HG02884 (cell line): ENCODE measurements around the gene ZNF618.

Experiments used
- ATAC-seq: cut with Tn5 transposase; IDR thresholded peaks from one replicate; pipeline ENCODE4 v1.9.1; 2021; ENCODE audit warnings: mild to moderate bottlenecking, moderate library complexity; ENCODE audit not compliant: unreplicated experiment

ZNF618 gene

GRCh38 chr9:113910036-113910639 is 34.0 kb downstream of the ZNF618 start:
- ATAC-seq, result no peak

DNA sequence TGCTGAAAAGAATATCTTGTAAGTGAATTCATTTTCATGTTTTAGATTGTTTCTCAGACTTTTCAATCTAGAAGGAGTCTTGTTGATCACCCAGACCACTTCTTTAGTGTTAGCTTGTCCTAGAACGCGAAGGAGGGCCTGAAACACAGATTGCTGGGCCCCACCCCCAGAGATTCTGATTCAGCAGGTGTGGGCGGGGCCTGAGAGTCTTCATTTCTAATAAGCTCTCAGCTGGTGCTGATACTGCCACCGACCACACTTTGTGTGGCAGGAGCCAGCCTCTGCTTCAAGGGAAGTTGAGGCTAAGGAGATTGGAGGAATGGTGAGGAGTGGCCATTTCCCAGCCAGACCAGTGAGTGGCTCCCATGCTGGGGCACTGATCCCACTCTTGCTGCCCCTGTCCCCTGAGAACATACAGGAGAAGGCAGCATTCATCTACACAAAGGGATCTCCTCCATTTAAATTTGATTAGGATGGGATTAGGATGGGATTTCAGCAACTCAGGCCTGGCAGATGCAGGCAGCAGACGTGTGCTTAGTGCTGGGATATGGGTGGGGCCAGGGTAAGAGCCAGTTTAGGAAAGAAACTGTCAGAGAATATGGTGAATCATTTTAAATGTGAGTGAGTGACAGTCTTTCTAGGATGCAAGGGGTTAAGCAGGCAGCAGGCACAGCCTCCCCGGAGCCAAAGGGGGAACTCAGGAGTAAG is 35.9 kb downstream of the ZNF618 start:
- no peak for ATAC-seq

DNA sequence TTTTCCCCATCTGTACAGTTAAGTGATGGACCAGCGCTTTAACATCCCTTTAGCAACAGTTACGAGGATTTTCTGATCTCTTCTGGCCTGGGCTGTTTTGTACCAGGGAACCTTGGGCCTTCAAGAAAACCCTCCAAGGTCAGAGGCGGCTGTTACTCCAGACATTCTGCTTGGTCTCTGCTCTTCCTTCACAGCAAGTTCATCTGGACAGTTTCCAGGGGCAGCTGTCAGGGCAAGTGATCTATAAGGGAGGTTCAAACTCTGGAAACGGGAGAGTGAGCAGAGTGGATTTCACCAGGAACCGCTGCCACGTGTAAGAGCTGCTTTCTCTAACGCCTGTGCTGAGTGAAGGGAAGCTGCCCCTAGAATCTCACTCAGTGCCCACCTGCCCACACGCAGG is 36.7 kb downstream of the ZNF618 start:
- ATAC-seq, result no peak

DNA sequence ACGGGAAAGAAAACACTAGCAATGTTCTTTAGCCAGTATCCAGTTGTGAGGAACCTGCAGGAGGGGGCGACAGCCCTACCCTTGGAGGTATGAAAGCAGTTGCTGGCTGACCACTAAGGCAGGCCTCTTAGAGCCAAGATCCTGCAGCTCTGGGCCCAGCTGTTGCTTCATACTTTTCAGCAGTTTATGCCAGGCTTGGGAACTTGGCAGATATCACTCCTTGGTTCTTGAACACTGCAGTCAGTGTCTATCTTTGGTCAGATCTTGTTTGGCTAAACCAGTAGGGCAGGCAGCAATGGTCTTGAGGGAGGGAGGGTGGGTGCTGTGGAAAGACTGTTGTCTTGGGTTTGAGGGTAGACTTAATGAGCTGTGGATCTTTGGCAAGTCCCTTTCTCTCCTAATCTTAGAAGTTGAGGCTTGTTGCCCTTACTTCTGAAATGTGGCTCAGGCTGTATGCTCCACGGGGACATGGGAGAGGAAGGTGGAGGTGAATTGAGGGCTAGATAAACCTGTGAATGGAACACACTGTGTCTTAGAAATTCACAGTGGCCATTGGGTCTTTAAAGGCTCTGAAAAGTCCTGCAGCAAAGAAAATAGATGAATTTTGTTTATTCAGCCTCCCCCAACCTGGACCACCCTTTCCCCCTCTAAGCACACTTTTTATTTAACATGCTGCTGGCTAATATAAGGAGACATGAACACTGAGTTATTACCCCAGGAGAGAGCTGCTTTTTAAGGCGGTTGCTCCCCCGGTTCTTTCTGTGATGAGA is 37.5 kb downstream of the ZNF618 start:
- no peak for ATAC-seq

DNA sequence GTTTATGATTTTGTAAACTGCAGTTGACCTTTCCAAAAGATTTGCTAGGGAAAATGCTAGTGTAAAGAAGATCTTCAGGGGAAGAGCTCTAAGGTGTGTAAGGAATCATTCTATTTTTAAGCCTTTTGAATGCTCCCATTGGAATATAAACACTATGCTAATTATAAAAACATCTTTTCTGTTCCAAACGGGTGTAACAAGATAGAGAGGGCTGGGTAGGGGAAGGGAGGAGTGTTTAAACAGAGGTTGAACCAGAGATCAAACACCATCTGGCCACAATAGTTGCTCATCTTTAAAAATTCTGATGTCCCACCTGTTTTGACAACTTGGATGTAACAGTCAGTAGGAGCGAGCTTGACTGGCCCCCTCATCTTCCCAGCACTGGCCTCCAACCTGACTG is 38.4 kb downstream of the ZNF618 start:
- ATAC-seq, result no peak

- ATAC-seq, result no peak
These were observed 39.8 kb downstream of the ZNF618 start for GRCh38 chr9:113915817-113916434.

- no peak for ATAC-seq
These were observed 40.8 kb downstream of the ZNF618 start for GRCh38 chr9:113916931-113917330.

- ATAC-seq, result no peak
These were observed 42.7 kb downstream of the ZNF618 start for GRCh38 chr9:113918697-113919350.

- no peak for ATAC-seq
These were observed 43.3 kb downstream of the ZNF618 start for GRCh38 chr9:113919382-113919781.

DNA sequence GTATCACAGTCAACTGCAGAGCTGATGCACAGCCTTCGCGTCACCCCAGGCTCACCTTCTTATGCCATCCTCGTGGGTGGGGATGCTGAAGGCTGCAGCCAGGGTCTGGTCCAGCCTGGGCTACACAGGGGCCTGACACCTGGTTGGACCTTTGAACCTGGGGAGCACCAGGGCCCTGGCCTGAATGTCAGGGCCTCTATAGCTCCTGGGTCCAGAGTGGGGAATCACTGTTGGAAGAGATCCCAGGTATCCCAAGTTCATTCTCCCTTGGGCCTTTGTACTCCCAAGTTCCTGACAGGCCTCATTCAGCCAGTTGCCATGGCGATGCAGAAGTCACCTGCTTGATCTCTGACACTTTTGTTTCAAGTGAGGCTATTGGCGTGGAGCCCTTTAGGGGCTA is 43.8 kb downstream of the ZNF618 start:
- ATAC-seq, result no peak

GRCh38 chr9:113920872-113921271 is 44.8 kb downstream of the ZNF618 start:
- no peak for ATAC-seq

- no peak for ATAC-seq
These were observed 45.4 kb downstream of the ZNF618 start for GRCh38 chr9:113921396-113921925.

DNA sequence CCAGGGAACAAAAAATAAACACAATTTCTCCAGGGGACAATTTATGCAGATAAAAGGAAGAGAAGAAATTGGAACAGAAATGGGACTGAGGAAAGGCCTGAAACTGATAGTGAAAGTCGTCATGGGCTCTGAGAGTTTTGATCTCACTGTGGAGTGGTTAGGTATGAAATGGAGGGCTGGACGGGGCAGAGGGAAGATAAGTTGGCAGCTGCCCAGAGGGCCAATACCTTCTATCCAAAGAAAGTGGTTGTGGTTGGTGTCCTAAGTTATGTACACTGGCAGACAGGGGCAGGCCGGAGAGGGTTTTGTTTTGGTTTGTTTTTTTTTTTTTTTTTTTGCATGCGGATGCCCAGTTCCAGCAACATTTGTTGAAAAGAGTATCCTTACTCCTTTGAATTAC is 46.1 kb downstream of the ZNF618 start:
- no peak for ATAC-seq

DNA sequence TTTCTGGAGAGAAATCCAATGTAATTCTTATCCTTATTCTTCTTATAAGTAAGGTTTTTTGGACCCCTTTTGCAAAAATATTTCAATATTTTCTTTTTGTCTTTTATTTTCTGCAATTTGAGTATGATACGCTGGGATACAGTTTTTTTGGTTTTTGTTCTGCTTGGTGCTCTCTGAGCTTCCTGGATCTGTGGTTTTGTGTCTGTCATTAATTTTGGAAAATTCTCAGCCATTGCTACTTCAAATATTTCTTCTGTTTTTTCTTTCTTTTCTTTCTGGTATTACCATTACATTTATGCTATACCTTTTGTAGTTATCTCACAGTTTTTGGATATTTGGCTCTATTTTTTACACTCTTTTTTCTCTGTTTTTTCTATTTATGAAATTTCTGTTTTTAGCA is 50.1 kb downstream of the ZNF618 start:
- ATAC-seq, result no peak

- no peak for ATAC-seq
These were observed 51.2 kb downstream of the ZNF618 start for GRCh38 chr9:113927277-113927676.

DNA sequence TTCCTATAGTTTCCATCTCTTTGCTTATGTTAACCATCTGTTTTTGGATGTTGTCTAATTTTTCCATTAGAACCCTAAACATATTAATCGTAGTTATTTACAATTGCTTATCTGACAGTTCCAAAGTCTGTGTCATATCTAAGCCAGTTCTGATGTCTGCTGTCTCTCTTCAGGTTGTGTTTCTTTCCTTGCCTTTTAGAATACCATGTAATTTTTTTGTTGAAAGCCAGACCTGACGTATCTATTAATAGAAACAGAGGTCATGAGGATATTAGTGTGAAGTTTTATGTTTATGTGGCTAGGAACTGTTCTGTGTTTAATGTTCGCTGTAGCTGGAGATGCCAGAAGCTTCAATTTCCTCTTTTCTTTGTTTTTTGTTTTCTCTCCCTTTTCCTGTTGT is 52.2 kb downstream of the ZNF618 start:
- no peak for ATAC-seq

DNA sequence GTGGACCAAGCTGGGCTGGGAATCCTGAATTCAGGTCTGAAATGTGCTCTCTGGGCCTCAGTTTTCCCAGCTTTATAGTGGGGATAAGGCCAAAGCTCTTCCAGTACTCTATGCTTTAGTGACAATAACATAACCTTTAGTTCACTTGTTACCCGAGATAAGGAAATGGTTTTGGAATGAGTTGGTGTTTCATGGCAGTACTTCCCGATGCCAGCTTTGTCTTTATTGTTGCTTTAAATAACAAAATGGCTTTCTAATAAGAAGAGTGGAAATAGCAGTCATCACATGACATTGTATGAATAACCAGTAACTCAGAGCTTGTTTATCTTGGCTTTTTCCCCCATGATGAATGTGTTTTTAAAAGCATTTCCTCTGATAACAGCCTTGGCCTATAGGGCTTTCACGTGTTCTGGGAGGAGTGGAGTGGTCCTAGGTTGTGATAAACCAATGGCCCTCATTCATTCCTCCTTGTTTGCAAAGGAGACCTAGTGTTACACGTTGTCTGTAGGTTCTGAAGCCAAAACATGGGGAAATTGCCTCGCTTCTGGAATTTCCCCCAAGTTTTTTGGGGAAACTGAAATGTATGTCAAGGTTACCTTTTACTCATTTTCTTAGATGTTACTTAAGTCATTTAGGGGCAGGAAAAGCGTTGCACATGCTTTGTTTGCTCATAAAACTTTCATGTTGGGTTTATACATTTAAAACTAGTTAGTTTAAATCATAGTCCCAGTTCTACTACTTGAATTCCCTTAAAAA is 53.7 kb downstream of the ZNF618 start:
- ATAC-seq, result no peak

DNA sequence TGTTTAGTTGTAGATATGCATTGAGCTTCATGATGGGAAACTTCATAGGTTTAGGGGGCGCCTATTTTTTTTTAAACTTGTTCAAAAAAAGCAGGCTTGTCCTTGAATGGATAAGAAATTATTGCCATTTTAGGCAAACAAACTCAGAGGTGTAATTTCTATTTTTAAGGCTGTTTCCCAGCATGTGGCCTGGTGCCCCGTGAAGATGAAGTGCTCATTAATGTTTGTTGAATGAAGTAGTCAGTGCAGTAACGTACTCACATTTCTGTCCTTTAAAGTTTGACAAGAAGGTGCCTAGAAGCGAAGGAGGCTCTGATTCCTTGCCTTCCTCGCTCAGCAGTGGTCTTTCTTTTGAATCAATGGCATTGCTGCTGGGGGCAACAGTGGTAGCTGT is 54.3 kb downstream of the ZNF618 start:
- ATAC-seq, result no peak

DNA sequence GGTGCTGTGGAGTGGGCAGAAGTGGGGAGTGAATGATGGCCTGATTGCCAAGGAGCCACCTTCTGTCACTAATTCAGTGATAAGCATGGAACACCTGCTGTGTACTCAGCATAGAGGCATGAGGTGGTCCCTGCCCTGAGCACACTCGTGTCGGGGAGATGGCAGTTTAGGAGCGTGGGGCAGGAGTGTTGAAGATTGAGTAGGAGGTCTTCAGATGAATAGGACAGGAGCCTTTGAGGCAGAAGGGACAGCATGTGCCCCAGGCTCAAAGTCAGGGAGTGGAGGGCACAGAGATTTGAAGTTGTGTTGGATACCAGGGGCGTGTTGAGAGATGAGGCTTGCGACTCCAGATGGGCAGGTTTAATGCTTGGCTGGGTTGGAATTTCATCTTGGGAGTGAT is 55.0 kb downstream of the ZNF618 start:
- ATAC-seq, result no peak

DNA sequence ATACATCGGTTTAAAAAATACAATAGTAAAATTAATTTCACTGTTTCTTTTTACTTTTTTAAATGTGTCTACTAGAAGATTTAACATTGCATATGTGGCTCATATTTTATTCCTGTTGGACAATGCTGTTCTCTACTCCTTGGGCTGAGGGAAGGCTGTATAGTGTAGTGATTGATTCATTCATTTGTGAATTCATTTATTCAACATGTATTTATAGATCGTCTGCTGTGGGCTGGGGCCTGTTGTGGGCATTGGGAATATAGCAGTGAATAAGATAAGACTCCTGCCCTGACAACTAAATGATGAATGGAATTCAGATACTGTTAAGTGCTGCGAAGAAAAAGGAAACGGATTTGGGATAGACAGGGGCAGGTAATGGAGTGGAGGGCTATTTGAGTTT is 55.7 kb downstream of the ZNF618 start:
- ATAC-seq, result no peak
